HFFc6 (cell line): Measurements from ENCODE around the gene GADL1. TPM values are rescaled to one million over a fixed set of nuclear protein-coding genes. Genes with fewer than 3 reads are reported as not detected.

Experiments used
- DNase-seq: peaks from one replicate; pipeline ENCODE4 v3.0.0-alpha.2; 2018
- H3K27ac Mint-ChIP-seq: 2 replicates; pipeline ENCODE4 v1.8.0; 2020; ENCODE audit warnings: mild to moderate bottlenecking, mixed read lengths
- H3K27me3 Mint-ChIP-seq: 2 replicates; pipeline ENCODE4 v1.8.0; 2021; ENCODE audit warnings: mild to moderate bottlenecking, moderate library complexity, mixed read lengths; ENCODE audit not compliant: insufficient read depth
- H3K36me3 Mint-ChIP-seq: 2 replicates; pipeline ENCODE4 v1.8.0; 2021; ENCODE audit warnings: low read depth, mixed read lengths
- H3K4me1 Mint-ChIP-seq: 2 replicates; pipeline ENCODE4 v1.8.0; 2020; ENCODE audit warnings: low read depth, mixed read lengths
- H3K4me3 Mint-ChIP-seq: 2 replicates; pipeline ENCODE4 v1.8.0; 2020; ENCODE audit warnings: mild to moderate bottlenecking, moderate library complexity, mixed read lengths
- H3K9me3 Mint-ChIP-seq: 2 replicates; pipeline ENCODE4 v1.8.0; 2020; ENCODE audit warnings: mild to moderate bottlenecking, mixed read lengths
- total RNA-seq, 6 experiments: library from RNA; stranded (reverse); fragmentation: NEBNext Ultra II Directional; extraction: Animal tissue kit (Norgen Biotek cat#: 25700); gene quantifications; 2 replicates in 1 of 6; 3 replicates in 5 of 6; pipeline ENCODE4 v1.2.3, GENCODE V29; 2021
- TF ChIP-seq, protein P1 (sequence below): fragments of 200-600 bp; sonication (generic); IDR thresholded peaks from 2 replicates; pipeline ENCODE4 v1.5.0; 2021; ENCODE audit warnings: antibody characterized with exemption, mild to moderate bottlenecking

GADL1 gene
- total RNA-seq, 6 experiments from 2014 or later, result not detected

DNA sequence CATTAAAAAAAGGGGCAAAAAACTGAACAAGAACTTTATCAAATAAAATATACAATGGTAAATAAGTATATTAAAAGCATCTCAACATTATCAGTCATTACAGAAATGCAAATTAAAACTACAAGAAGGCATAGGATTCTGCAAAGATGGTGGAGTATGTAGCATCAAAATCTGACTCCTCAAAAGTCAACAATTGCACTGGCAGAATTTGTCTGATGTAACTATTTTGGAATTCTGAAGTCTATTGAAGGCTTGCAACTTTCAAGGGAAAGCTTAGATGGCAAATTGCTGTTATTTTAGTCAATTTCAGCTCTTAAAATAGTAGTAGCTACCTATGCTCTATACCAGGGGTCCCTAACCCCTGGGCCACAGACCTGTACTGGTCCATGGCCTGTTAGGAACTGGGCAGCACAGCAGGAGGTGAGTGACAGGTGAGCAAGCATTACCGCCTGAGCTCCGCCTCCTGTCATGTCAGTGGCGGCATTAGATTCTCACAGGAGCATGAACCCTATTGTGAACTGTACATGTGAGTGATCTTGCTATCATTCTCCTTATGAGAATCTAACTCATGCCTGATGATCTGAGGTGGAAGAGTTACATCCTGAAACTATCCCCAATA, 180.5 kb downstream of the GADL1 start:
- Mint-ChIP-seq H3K9me3 (no peaks in the 10 kb centered on the region), H3K27ac (no peak overlapping the region), H3K4me1 (peaks cover 10% of the 10 kb centered on the region; the same call in 1 of the 2 replicates), H3K4me3 (no peak overlapping the region), H3K36me3 (no peaks in the 10 kb centered on the region), H3K27me3 (peaks cover 2% of the 10 kb centered on the region; the same call in 1 of the 2 replicates)
- TF ChIP-seq, protein P1, sequence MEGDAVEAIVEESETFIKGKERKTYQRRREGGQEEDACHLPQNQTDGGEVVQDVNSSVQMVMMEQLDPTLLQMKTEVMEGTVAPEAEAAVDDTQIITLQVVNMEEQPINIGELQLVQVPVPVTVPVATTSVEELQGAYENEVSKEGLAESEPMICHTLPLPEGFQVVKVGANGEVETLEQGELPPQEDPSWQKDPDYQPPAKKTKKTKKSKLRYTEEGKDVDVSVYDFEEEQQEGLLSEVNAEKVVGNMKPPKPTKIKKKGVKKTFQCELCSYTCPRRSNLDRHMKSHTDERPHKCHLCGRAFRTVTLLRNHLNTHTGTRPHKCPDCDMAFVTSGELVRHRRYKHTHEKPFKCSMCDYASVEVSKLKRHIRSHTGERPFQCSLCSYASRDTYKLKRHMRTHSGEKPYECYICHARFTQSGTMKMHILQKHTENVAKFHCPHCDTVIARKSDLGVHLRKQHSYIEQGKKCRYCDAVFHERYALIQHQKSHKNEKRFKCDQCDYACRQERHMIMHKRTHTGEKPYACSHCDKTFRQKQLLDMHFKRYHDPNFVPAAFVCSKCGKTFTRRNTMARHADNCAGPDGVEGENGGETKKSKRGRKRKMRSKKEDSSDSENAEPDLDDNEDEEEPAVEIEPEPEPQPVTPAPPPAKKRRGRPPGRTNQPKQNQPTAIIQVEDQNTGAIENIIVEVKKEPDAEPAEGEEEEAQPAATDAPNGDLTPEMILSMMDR, result no peak
- DNase-seq, result no peak

DNA sequence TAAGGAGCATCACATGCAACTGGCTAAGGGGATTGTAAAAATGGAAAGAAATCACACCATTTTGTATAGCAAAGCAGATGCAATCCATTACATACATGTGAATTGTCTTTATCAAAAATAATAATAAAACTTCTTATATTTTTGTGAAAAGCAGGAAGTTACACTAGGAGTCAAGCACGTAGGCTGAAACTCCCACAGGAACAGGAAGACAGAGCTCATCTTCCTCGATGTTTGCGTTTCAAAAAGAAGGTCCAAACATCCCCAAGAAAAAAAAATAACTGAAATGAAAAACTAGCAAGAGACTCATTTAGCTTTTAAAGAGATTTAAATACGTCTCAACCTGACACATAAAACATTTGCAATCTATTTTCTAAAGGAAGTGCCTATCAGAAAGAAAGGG, 181.5 kb downstream of the GADL1 start:
- DNase-seq, result no peak
- peaks cover 15% of the 10 kb centered on the region for H3K4me1 Mint-ChIP-seq
- H3K27ac Mint-ChIP-seq, result no peak overlapping the region
- H3K27me3 Mint-ChIP-seq, result 0 out of 2 replicates have a peak, but pooled peaks cover 2% of the 10 kb centered on the region
- TF ChIP-seq, protein P1, result no peak
- H3K4me3 Mint-ChIP-seq, result no peak overlapping the region
- no peaks in the 10 kb centered on the region for H3K9me3 Mint-ChIP-seq
- no peaks in the 10 kb centered on the region for H3K36me3 Mint-ChIP-seq

DNA sequence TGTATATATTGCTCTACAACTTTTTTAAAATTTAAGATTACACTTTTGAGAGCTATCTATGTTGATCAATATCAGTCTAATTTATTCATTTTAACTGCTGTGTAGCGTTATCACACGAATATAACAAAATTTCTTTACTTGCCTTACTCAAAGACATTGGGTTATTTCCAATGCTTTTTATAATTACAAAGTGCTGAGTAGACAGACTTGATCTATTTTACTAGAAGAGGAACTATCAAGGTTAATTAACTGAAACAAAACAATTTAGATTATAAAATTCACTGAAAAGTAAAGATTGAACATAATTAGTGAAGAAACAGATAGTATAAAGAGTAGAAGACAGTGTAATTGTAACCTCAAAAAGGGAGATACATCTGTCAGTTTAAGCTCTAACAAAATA, 182.6 kb downstream of the GADL1 start:
- Mint-ChIP-seq H3K27ac (no peak overlapping the region), H3K27me3 (0 out of 2 replicates have a peak, but pooled peaks cover 2% of the 10 kb centered on the region), H3K36me3 (peaks cover 4% of the 10 kb centered on the region), H3K9me3 (no peaks in the 10 kb centered on the region), H3K4me1 (peaks cover 11% of the 10 kb centered on the region), H3K4me3 (no peak overlapping the region)
- DNase-seq, result no peak
- TF ChIP-seq, protein P1, result no peak

DNA sequence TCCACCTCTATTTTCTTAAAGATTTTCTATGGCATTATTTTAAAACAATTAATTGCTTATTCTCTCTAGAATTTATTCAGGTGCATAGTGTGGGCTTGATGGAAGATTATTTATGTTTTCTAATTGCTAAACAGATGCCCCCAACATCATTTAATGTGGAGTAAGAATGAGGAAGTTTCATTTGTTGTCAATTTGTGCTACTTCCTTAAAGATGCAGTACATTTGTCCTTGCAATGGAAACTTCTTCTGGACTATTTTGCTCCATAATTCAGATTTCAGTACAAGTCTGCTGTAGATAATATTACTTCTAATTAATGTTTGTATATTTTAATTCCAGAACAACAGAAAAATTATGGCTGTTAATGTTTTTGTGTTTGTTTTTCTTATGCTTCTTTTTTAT, 183.3 kb downstream of the GADL1 start:
- 0 out of 2 replicates have a peak, but pooled peaks cover 2% of the 10 kb centered on the region for H3K27me3 Mint-ChIP-seq
- DNase-seq, result no peak
- H3K27ac Mint-ChIP-seq, result no peak overlapping the region
- H3K36me3 Mint-ChIP-seq, result peaks cover 5% of the 10 kb centered on the region
- peaks cover 11% of the 10 kb centered on the region for H3K4me1 Mint-ChIP-seq
- TF ChIP-seq, protein P1, result no peak
- H3K9me3 Mint-ChIP-seq, result no peaks in the 10 kb centered on the region
- H3K4me3 Mint-ChIP-seq, result no peak overlapping the region

DNA sequence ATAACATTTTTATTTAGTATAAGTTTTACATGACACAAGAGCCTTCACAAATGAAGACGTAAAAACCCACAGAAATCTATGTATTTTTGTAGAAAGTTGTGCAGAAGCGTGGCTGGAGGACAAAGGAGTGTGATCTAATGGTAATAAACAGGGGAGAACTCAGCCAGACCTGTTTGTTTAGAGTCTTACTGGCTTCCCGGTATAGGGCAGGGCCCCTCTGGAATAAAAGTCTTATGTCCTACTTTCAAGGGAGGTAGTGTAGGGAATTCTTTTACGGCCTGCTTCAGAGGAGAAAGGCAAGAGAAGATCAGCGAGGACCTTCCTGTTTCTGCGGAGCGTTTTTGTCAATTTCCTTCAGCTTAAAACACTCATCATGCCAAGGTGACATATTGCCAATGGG, 184.4 kb downstream of the GADL1 start:
- TF ChIP-seq, protein P1, result no peak
- DNase-seq, result no peak
- Mint-ChIP-seq H3K9me3 (no peaks in the 10 kb centered on the region), H3K27me3 (0 out of 2 replicates have a peak, but pooled peaks cover 2% of the 10 kb centered on the region), H3K4me1 (peaks cover 11% of the 10 kb centered on the region), H3K36me3 (peaks cover 5% of the 10 kb centered on the region), H3K27ac (no peak overlapping the region), H3K4me3 (no peak overlapping the region)
